Osteocyte (in vitro differentiated cells): ENCODE data around the gene TRIM58. TPM values are rescaled to one million over a fixed set of nuclear protein-coding genes. Genes with fewer than 3 reads are reported as not detected.

Source experiments
- DNase-seq: peaks from one replicate; pipeline ENCODE4 v3.0.0; 2021; ENCODE audit warnings: mixed read lengths; ENCODE audit not compliant: unreplicated experiment; ENCODE audit errors: extremely low spot score
- H3K27ac Mint-ChIP-seq: one replicate; pipeline ENCODE4 v1.8.0; 2021; ENCODE audit warnings: mild to moderate bottlenecking, mixed read lengths; ENCODE audit not compliant: unreplicated experiment
- H3K27me3 Mint-ChIP-seq: one replicate; pipeline ENCODE4 v1.8.0; 2021; ENCODE audit warnings: mixed read lengths; ENCODE audit not compliant: unreplicated experiment
- H3K36me3 Mint-ChIP-seq: one replicate; pipeline ENCODE4 v1.8.0; 2021; ENCODE audit warnings: mixed read lengths; ENCODE audit not compliant: unreplicated experiment
- H3K4me1 Mint-ChIP-seq: one replicate; pipeline ENCODE4 v1.8.0; 2021; ENCODE audit warnings: mixed read lengths; ENCODE audit not compliant: unreplicated experiment
- H3K4me3 Mint-ChIP-seq: one replicate; pipeline ENCODE4 v1.8.0; 2021; ENCODE audit warnings: mild to moderate bottlenecking, moderate library complexity, mixed read lengths; ENCODE audit not compliant: unreplicated experiment
- H3K9me3 Mint-ChIP-seq: one replicate; pipeline ENCODE4 v1.8.0; 2021; ENCODE audit warnings: mixed read lengths; ENCODE audit not compliant: unreplicated experiment
- CTCF ChIP-seq: fragments of 200-600 bp; sonication (generic); IDR thresholded peaks from 2 replicates; pipeline ENCODE4 v1.5.0; 2021; ENCODE audit warnings: antibody characterized with exemption, mild to moderate bottlenecking, moderate library complexity
- total RNA-seq: library from RNA; stranded (reverse); gene quantifications from 2 replicates; pipeline ENCODE4 v1.2.1, GENCODE V29; 2021

TRIM58 gene
- total RNA-seq, 1 donor from 2014 or later: 1.5 TPM

GRCh38 chr1:247845011-247845692, 11.8 kb upstream of the TRIM58 start:
- no peak for TF ChIP-seq CTCF
- Mint-ChIP-seq H3K36me3 (no peaks in the 10 kb centered on the region), H3K4me1 (no peaks in the 10 kb centered on the region), H3K9me3 (no peaks in the 10 kb centered on the region), H3K27ac (no peak overlapping the region), H3K27me3 (no peaks in the 10 kb centered on the region), H3K4me3 (no peak overlapping the region)
- no peak for DNase-seq

GRCh38 chr1:247845693-247846017, 11.3 kb upstream of the TRIM58 start:
- no peak overlapping the region for H3K4me3 Mint-ChIP-seq
- TF ChIP-seq CTCF: no peak
- no peaks in the 10 kb centered on the region for H3K27me3 Mint-ChIP-seq

GRCh38 chr1:247848346-247848745, 8.6 kb upstream of the TRIM58 start:
- Mint-ChIP-seq H3K4me1 (no peaks in the 10 kb centered on the region), H3K4me3 (no peak overlapping the region), H3K27ac (no peak overlapping the region), H3K9me3 (peaks cover 6% of the 10 kb centered on the region), H3K36me3 (no peaks in the 10 kb centered on the region), H3K27me3 (no peaks in the 10 kb centered on the region)
- no peak for DNase-seq
- TF ChIP-seq CTCF: no peak

More at GRCh38 chr1:247845693-247846017, 11.3 kb upstream of the TRIM58 start:
- no peaks in the 10 kb centered on the region for H3K9me3 Mint-ChIP-seq
- no peaks in the 10 kb centered on the region for H3K4me1 Mint-ChIP-seq
- H3K27ac Mint-ChIP-seq: no peak overlapping the region
- DNase-seq: no peak
- H3K36me3 Mint-ChIP-seq: no peaks in the 10 kb centered on the region

GRCh38 chr1:247849616-247850015, 7.4 kb upstream of the TRIM58 start:
- no peak overlapping the region for H3K27ac Mint-ChIP-seq
- no peaks in the 10 kb centered on the region for H3K36me3 Mint-ChIP-seq
- DNase-seq: no peak
- no peak for TF ChIP-seq CTCF
- H3K4me3 Mint-ChIP-seq: no peak overlapping the region
- H3K4me1 Mint-ChIP-seq: no peaks in the 10 kb centered on the region
- H3K27me3 Mint-ChIP-seq: no peaks in the 10 kb centered on the region
- peaks cover 6% of the 10 kb centered on the region for H3K9me3 Mint-ChIP-seq

GRCh38 chr1:247854899-247855545, 2.0 kb upstream of the TRIM58 start:
- H3K9me3 Mint-ChIP-seq: peaks cover 6% of the 10 kb centered on the region
- H3K27ac Mint-ChIP-seq: no peak overlapping the region
- H3K27me3 Mint-ChIP-seq: no peaks in the 10 kb centered on the region
- peaks cover 9% of the 10 kb centered on the region for H3K4me1 Mint-ChIP-seq
- H3K4me3 Mint-ChIP-seq: no peak overlapping the region
- no peak for DNase-seq
- H3K36me3 Mint-ChIP-seq: no peaks in the 10 kb centered on the region
- no peak for TF ChIP-seq CTCF
